HEK293 (cell line): ENCODE data around the gene MYO5B.

Source experiments
- CTCF ChIA-PET: fragments of 350-600 bp; formaldehyde crosslinking; extraction: SDS; loops from one replicate; lab custom pipeline; 2021; ENCODE audit warnings: antibody characterized with exemption; lab: Yijun Ruan, JAX
- POLR2A ChIA-PET: fragments of 300-600 bp; formaldehyde crosslinking; extraction: SDS; loops from one replicate; lab custom pipeline; 2020; ENCODE audit warnings: antibody characterized with exemption, inconsistent platforms; lab: Yijun Ruan, JAX
- H3K27ac ChIP-seq: fragments of 200-500 bp; sonication (Bioruptor generic); 2 replicates; pipeline ENCODE4 v1.5.1; 2014; ENCODE audit warnings: low read depth, low read length, control low read depth, inconsistent platforms; ENCODE audit errors: extremely low read depth
- H3K36me3 ChIP-seq, 2 experiments: fragments of 200-500 bp in 1 of 2; sonication (Bioruptor generic) in 1 of 2; 1 replicate in 1 of 2; 2 replicates in 1 of 2; pipeline ENCODE4 v1.5.1; 2014 to 2017; ENCODE audit warnings: inconsistent platforms in 2 of 2, low read length in 2 of 2; ENCODE audit not compliant: control insufficient read depth in 2 of 2, insufficient read depth in 1 of 2
- H3K4me1 ChIP-seq: fragments of 200-500 bp; sonication (Bioruptor generic); 2 replicates; pipeline ENCODE4 v1.5.1; 2014; ENCODE audit warnings: mild to moderate bottlenecking, low read length, inconsistent platforms; ENCODE audit not compliant: control insufficient read depth, insufficient read depth
- H3K4me3 ChIP-seq: 2 replicates; pipeline ENCODE4 v1.5.1; 2011; ENCODE audit warnings: low read depth, mild to moderate bottlenecking, control low read depth, low read length, moderate library complexity
- H3K9me3 ChIP-seq: fragments of 200-500 bp; sonication (Bioruptor generic); 2 replicates; pipeline ENCODE4 v1.5.1; 2014; ENCODE audit warnings: low read depth, low read length, inconsistent platforms; ENCODE audit not compliant: control insufficient read depth, insufficient read depth
- FEZF1 ChIP-seq: fragments of 450-650 bp; formaldehyde crosslinking; IDR thresholded peaks from 2 replicates; pipeline ENCODE4 v1.5.1; 2016; ENCODE audit warnings: missing biosample characterization, missing genetic modification characterization
- HOXD13 ChIP-seq: sonication (generic); formaldehyde crosslinking; IDR thresholded peaks from 2 replicates; pipeline ENCODE4 v1.8.0; 2022; ENCODE audit warnings: missing genetic modification reagents, borderline replicate concordance
- KLF1 ChIP-seq: fragments of 450-650 bp; formaldehyde crosslinking; IDR thresholded peaks from 2 replicates; pipeline ENCODE4 v1.5.1; 2016; ENCODE audit warnings: missing biosample characterization, missing genetic modification characterization
- KLF7 ChIP-seq: fragments of 450-650 bp; formaldehyde crosslinking; IDR thresholded peaks from 2 replicates; pipeline ENCODE4 v1.5.1; 2016; ENCODE audit warnings: missing biosample characterization, missing genetic modification characterization, borderline replicate concordance
- SALL2 ChIP-seq: fragments of 450-650 bp; formaldehyde crosslinking; IDR thresholded peaks from 2 replicates; pipeline ENCODE4 v1.5.0; 2017; ENCODE audit warnings: missing biosample characterization, mild to moderate bottlenecking, missing genetic modification characterization, borderline replicate concordance
- SCRT1 ChIP-seq: fragments of 450-650 bp; formaldehyde crosslinking; IDR thresholded peaks from 2 replicates; pipeline ENCODE4 v1.5.1; 2016; ENCODE audit warnings: missing biosample characterization, missing genetic modification characterization, borderline replicate concordance
- SP3 ChIP-seq: fragments of 450-650 bp; formaldehyde crosslinking; IDR thresholded peaks from 2 replicates; pipeline ENCODE4 v1.5.1; 2016; ENCODE audit warnings: missing biosample characterization, missing genetic modification characterization
- TCF7L2 ChIP-seq: IDR thresholded peaks from 2 replicates; pipeline ENCODE4 v1.6.1; 2011; ENCODE audit warnings: low read depth, mild to moderate bottlenecking, inconsistent platforms, low read length, moderate library complexity, borderline replicate concordance
- ZBTB17 ChIP-seq: fragments of 450-650 bp; formaldehyde crosslinking; IDR thresholded peaks from 2 replicates; pipeline ENCODE4 v1.5.1; 2016; ENCODE audit warnings: missing biosample characterization, missing genetic modification characterization
- ZBTB21 ChIP-seq: fragments of 450-650 bp; formaldehyde crosslinking; IDR thresholded peaks from 2 replicates; pipeline ENCODE4 v1.5.1; 2017; ENCODE audit warnings: missing biosample characterization, missing genetic modification characterization
- ZBTB7A ChIP-seq: fragments of 450-650 bp; formaldehyde crosslinking; IDR thresholded peaks from 2 replicates; pipeline ENCODE4 v1.5.1; 2016; ENCODE audit warnings: low read depth, missing biosample characterization, missing genetic modification characterization
- ZFHX2 ChIP-seq: fragments of 450-650 bp; formaldehyde crosslinking; conservative IDR thresholded peaks from 2 replicates; pipeline ENCODE4 v1.5.1; 2016; ENCODE audit warnings: missing biosample characterization, missing genetic modification characterization
- ZNF121 ChIP-seq: fragments of 450-650 bp; formaldehyde crosslinking; IDR thresholded peaks from 2 replicates; pipeline ENCODE4 v1.5.1; 2016; ENCODE audit warnings: missing biosample characterization, missing genetic modification characterization
- ZNF140 ChIP-seq: fragments of 450-650 bp; formaldehyde crosslinking; IDR thresholded peaks from 2 replicates; pipeline ENCODE4 v1.5.1; 2016; ENCODE audit warnings: missing biosample characterization, missing genetic modification characterization
- ZNF239 ChIP-seq: fragments of 450-650 bp; formaldehyde crosslinking; IDR thresholded peaks from 2 replicates; pipeline ENCODE4 v1.5.1; 2016; ENCODE audit warnings: missing biosample characterization, missing genetic modification characterization
- ZNF24 ChIP-seq: fragments of 450-650 bp; formaldehyde crosslinking; IDR thresholded peaks from 2 replicates; pipeline ENCODE4 v1.5.1; 2016; ENCODE audit warnings: missing biosample characterization, missing genetic modification characterization
- ZNF248 ChIP-seq: fragments of 450-650 bp; formaldehyde crosslinking; IDR thresholded peaks from 2 replicates; pipeline ENCODE4 v1.5.1; 2017; ENCODE audit warnings: missing biosample characterization, missing genetic modification characterization
- ZNF341 ChIP-seq: fragments of 450-650 bp; formaldehyde crosslinking; IDR thresholded peaks from 2 replicates; pipeline ENCODE4; 2016; ENCODE audit warnings: low read depth, missing biosample characterization, missing genetic modification characterization
- ZNF548 ChIP-seq: fragments of 450-650 bp; formaldehyde crosslinking; IDR thresholded peaks from 2 replicates; pipeline ENCODE4 v1.5.1; 2016; ENCODE audit warnings: missing biosample characterization, missing genetic modification characterization
- ZNF549 ChIP-seq: fragments of 450-650 bp; IDR thresholded peaks from 2 replicates; pipeline ENCODE4 v1.5.1; 2018; ENCODE audit warnings: missing biosample characterization, missing genetic modification characterization, mild to moderate bottlenecking, inconsistent platforms, moderate library complexity
- ZNF654 ChIP-seq: fragments of 450-650 bp; formaldehyde crosslinking; IDR thresholded peaks from 2 replicates; pipeline ENCODE4 v1.5.1; 2016; ENCODE audit warnings: low read depth, missing biosample characterization, missing genetic modification characterization
- ZNF660 ChIP-seq: fragments of 450-650 bp; IDR thresholded peaks from 2 replicates; pipeline ENCODE4 v1.5.1; 2018; ENCODE audit warnings: missing biosample characterization, mild to moderate bottlenecking, missing genetic modification characterization
- ZNF701 ChIP-seq: fragments of 450-650 bp; formaldehyde crosslinking; IDR thresholded peaks from 2 replicates; pipeline ENCODE4 v1.5.1; 2016; ENCODE audit warnings: missing biosample characterization, missing genetic modification characterization
- ZNF707 ChIP-seq: fragments of 450-650 bp; formaldehyde crosslinking; IDR thresholded peaks from 2 replicates; pipeline ENCODE4 v1.5.1; 2016; ENCODE audit warnings: missing biosample characterization, missing genetic modification characterization
- ZSCAN30 ChIP-seq: fragments of 450-650 bp; IDR thresholded peaks from 2 replicates; pipeline ENCODE4 v1.5.1; 2018; ENCODE audit warnings: missing biosample characterization, mild to moderate bottlenecking, missing genetic modification characterization, moderate library complexity
- TF ChIP-seq, protein P1 (sequence below): fragments of 450-650 bp; IDR thresholded peaks from 2 replicates; pipeline ENCODE4 v1.5.1; 2018; ENCODE audit warnings: missing biosample characterization, mild to moderate bottlenecking, missing genetic modification characterization
- TF ChIP-seq, protein P2 (sequence below): fragments of 450-650 bp; formaldehyde crosslinking; IDR thresholded peaks from 2 replicates; pipeline ENCODE4 v1.5.1; 2016; ENCODE audit warnings: missing biosample characterization, missing genetic modification characterization
- TF ChIP-seq, protein P3 (sequence below): fragments of 450-650 bp; formaldehyde crosslinking; conservative IDR thresholded peaks from 2 replicates; pipeline ENCODE4 v1.5.1; 2016; ENCODE audit warnings: low read depth, missing biosample characterization, missing genetic modification characterization
- TF ChIP-seq, protein P4 (sequence below): fragments of 450-650 bp; formaldehyde crosslinking; IDR thresholded peaks from 2 replicates; pipeline ENCODE4 v1.5.1; 2016; ENCODE audit warnings: missing biosample characterization, missing genetic modification characterization, borderline replicate concordance
- TF ChIP-seq, protein P5 (sequence below): fragments of 450-650 bp; formaldehyde crosslinking; IDR thresholded peaks from 2 replicates; pipeline ENCODE4 v1.5.1; 2016; ENCODE audit warnings: missing biosample characterization, missing genetic modification characterization

Gene MYO5B

DNA sequence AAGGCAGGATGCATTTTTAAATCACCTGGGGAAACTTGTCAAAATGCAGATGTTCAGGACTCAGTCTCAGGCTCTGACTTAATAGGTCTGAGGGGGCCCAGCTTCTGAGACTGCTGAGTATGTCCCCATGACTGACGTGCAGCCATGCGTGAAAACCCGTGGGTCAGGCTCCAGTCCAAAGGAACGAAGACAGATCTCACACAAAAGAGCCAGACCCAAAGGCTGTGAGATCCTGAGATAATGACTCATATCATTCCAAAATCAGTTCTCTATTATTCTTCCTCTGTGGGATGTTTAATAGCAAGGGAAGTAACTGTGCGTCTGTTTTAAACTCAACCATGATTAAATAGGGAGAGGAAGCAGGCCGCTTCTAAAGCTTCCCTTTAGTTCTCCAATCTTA lies 274.2 kb downstream of the MYO5B start:
- Histone ChIP-seq H3K4me1 (peaks cover 2% of the 10 kb centered on the region; the same call in 1 of the 2 replicates), H3K27ac (no peak overlapping the region), H3K36me3 (no peaks in the 10 kb centered on the region), H3K9me3 (no peaks in the 10 kb centered on the region), H3K4me3 (no peak overlapping the region)
- ChIA-PET CTCF (no interaction called here), POLR2A (interaction anchor here (0.7 kb wide), 1 partner anchor 31 kb away, joined by 5 read pairs; no protein-coding TSS in a partner anchor)
- TF ChIP-seq ZNF341 (tag by site-specific recombination) (no peak), ZNF548 (tag by site-specific recombination) (no peak), SALL2 (tag by site-specific recombination) (no peak), ZNF549 (no peak), ZNF248 (tag by site-specific recombination) (no peak), ZBTB21 (tag by site-specific recombination) (no peak), HOXD13 (CRISPR knock-in tag) (no peak), SP3 (tag by site-specific recombination) (no peak), FEZF1 (no peak), ZNF140 (no peak), ZBTB7A (tag by site-specific recombination) (no peak), TCF7L2 (no peak), ZNF707 (tag by site-specific recombination) (no peak), ZNF239 (tag by site-specific recombination) (no peak), ZNF121 (tag by site-specific recombination) (no peak), ZFHX2 (tag by site-specific recombination) (0 out of 2 replicates have a peak, but pooled peaks have one; percentile 6), ZNF660 (0 out of 2 replicates have a peak, but pooled peaks have one; percentile 36), KLF1 (tag by site-specific recombination) (no peak), SCRT1 (tag by site-specific recombination) (no peak), KLF7 (tag by site-specific recombination) (no peak), ZNF701 (tag by site-specific recombination) (no peak), ZNF24 (no peak), ZSCAN30 (tag by site-specific recombination) (no peak), ZBTB17 (tag by site-specific recombination) (peak; percentile 74), ZNF654 (no peak)
- TF ChIP-seq, protein P1, sequence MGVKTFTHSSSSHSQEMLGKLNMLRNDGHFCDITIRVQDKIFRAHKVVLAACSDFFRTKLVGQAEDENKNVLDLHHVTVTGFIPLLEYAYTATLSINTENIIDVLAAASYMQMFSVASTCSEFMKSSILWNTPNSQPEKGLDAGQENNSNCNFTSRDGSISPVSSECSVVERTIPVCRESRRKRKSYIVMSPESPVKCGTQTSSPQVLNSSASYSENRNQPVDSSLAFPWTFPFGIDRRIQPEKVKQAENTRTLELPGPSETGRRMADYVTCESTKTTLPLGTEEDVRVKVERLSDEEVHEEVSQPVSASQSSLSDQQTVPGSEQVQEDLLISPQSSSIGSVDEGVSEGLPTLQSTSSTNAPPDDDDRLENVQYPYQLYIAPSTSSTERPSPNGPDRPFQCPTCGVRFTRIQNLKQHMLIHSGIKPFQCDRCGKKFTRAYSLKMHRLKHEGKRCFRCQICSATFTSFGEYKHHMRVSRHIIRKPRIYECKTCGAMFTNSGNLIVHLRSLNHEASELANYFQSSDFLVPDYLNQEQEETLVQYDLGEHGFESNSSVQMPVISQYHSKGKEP (tag by site-specific recombination): peak; percentile 43; the same call in 1 of the 2 replicates
- TF ChIP-seq, protein P2, sequence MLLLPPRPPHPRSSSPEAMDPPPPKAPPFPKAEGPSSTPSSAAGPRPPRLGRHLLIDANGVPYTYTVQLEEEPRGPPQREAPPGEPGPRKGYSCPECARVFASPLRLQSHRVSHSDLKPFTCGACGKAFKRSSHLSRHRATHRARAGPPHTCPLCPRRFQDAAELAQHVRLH: no peak
- TF ChIP-seq, protein P3, sequence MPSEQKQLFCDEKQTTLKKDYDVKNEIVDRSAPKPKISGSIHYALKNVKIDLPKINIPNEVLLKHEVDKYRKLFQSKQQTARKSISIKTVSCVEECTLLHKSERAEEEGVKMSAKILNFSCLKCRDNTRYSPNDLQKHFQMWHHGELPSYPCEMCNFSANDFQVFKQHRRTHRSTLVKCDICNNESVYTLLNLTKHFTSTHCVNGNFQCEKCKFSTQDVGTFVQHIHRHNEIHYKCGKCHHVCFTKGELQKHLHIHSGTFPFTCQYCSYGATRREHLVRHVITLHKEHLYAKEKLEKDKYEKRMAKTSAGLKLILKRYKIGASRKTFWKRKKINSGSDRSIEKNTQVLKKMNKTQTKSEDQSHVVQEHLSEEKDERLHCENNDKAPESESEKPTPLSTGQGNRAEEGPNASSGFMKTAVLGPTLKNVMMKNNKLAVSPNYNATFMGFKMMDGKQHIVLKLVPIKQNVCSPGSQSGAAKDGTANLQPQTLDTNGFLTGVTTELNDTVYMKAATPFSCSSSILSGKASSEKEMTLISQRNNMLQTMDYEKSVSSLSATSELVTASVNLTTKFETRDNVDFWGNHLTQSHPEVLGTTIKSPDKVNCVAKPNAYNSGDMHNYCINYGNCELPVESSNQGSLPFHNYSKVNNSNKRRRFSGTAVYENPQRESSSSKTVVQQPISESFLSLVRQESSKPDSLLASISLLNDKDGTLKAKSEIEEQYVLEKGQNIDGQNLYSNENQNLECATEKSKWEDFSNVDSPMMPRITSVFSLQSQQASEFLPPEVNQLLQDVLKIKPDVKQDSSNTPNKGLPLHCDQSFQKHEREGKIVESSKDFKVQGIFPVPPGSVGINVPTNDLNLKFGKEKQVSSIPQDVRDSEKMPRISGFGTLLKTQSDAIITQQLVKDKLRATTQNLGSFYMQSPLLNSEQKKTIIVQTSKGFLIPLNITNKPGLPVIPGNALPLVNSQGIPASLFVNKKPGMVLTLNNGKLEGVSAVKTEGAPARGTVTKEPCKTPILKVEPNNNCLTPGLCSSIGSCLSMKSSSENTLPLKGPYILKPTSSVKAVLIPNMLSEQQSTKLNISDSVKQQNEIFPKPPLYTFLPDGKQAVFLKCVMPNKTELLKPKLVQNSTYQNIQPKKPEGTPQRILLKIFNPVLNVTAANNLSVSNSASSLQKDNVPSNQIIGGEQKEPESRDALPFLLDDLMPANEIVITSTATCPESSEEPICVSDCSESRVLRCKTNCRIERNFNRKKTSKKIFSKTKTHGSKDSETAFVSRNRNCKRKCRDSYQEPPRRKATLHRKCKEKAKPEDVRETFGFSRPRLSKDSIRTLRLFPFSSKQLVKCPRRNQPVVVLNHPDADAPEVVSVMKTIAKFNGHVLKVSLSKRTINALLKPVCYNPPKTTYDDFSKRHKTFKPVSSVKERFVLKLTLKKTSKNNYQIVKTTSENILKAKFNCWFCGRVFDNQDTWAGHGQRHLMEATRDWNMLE: no peak
- TF ChIP-seq, protein P4, sequence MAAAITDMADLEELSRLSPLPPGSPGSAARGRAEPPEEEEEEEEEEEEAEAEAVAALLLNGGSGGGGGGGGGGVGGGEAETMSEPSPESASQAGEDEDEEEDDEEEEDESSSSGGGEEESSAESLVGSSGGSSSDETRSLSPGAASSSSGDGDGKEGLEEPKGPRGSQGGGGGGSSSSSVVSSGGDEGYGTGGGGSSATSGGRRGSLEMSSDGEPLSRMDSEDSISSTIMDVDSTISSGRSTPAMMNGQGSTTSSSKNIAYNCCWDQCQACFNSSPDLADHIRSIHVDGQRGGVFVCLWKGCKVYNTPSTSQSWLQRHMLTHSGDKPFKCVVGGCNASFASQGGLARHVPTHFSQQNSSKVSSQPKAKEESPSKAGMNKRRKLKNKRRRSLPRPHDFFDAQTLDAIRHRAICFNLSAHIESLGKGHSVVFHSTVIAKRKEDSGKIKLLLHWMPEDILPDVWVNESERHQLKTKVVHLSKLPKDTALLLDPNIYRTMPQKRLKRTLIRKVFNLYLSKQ (tag by site-specific recombination): no peak
- TF ChIP-seq, protein P5, sequence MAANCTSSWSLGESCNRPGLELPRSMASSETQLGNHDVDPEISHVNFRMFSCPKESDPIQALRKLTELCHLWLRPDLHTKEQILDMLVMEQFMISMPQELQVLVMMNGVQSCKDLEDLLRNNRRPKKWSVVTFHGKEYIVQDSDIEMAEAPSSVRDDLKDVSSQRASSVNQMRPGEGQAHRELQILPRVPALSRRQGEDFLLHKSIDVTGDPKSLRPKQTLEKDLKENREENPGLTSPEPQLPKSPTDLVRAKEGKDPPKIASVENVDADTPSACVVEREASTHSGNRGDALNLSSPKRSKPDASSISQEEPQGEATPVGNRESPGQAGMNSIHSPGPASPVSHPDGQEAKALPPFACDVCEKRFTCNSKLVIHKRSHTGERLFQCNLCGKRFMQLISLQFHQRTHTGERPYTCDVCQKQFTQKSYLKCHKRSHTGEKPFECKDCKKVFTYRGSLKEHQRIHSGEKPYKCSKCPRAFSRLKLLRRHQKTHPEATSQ: no peak
